Prostate gland (tissue), 2 donors: ENCODE data around the gene C4A. TPM values are rescaled to one million over a fixed set of nuclear protein-coding genes. Genes with fewer than 3 reads are reported as not detected.
"Not testable (repeated sequence)": the region's sequence is repeated elsewhere in the genome, so short reads cannot be mapped to it uniquely, and the experiment has no call there.

ENCODE experiments used
- DNase-seq: peaks from one replicate; pipeline ENCODE4 v3.0.0-alpha.2; 2019; ENCODE audit warnings: low spot score
- H3K27ac ChIP-seq, 2 donors: fragments of 200-600 bp; sonication (generic); 2 replicates each; pipeline ENCODE4 v1.5.1; 2017 to 2019
- H3K27me3 ChIP-seq: fragments of 200-600 bp; sonication (generic); replicated peaks from 2 replicates; pipeline ENCODE4 v1.5.1; 2019; ENCODE audit not compliant: insufficient read depth
- H3K36me3 ChIP-seq, 2 donors: fragments of 200-600 bp; sonication (generic); 1 replicate in 1 of 2; 2 replicates in 1 of 2; pipeline versions ENCODE4 v1.5.1 to v1.8.1; 2017 to 2019
- H3K4me1 ChIP-seq: fragments of 200-600 bp; sonication (generic); replicated peaks from 2 replicates; pipeline ENCODE4 v1.5.1; 2019
- H3K4me3 ChIP-seq, 2 donors: fragments of 200-600 bp; sonication (generic); 2 replicates each; pipeline ENCODE4 v1.5.1; 2017 to 2019
- H3K9me3 ChIP-seq: fragments of 200-600 bp; sonication (generic); 2 replicates; pipeline ENCODE4 v1.5.1; 2017
- CTCF ChIP-seq, 4 experiments: fragments of 200-600 bp in 2 of 4; fragments of 450-650 bp in 2 of 4; sonication (generic) in 2 of 4; IDR thresholded peaks; 1 replicate in 3 of 4; 2 replicates in 1 of 4; pipeline ENCODE4 v1.5.1; 2016 to 2019; ENCODE audit warnings: antibody characterized with exemption in 4 of 4, mild to moderate bottlenecking in 2 of 4, moderate library complexity in 2 of 4
- POLR2A ChIP-seq: fragments of 450-650 bp; IDR thresholded peaks from one replicate; pipeline ENCODE4 v1.6.1; 2016; ENCODE audit warnings: antibody characterized with exemption, mild to moderate bottlenecking
- POLR2AphosphoS5 ChIP-seq: sonication (generic); formaldehyde crosslinking; IDR thresholded peaks from one replicate; pipeline ENCODE4 v1.6.1; 2017; ENCODE audit warnings: antibody characterized with exemption
- WGBS: methylation state at CpG from one replicate; pipeline ENCODE4 v1.1.5; 2018; 5-methylcytosine and 5-hydroxymethylcytosine counted together
- intact Hi-C: fragments of 100-400 bp; cut with DNase I; formaldehyde crosslinking; loops from one replicate; pipeline ENCODE4 v1.14.2; 2022
- total RNA-seq, 2 donors: library from RNA; depleted of rRNA; stranded (reverse); fragments of >200 nt; gene quantifications; one replicate each; pipeline ENCODE4 v1.1.0, GENCODE V29; 2016

The C4A gene
- total RNA-seq: 100 to 1,000 TPM in 1 of 2 donors, 10 to 100 TPM in 1; 32.8 to 196 TPM

GRCh38 chr6:31981744-31982143 lies at the start of gene C4A:
C4A (plus strand) TSS chr6:31982057; CDS start chr6:31982108, 51 bp downstream.
- no CpG with 5 or more reads among the region's 7 CpGs for WGBS
- DNase-seq, H3K36me3 ChIP-seq, H3K4me3 ChIP-seq, H3K27me3 ChIP-seq, H3K4me1 ChIP-seq, H3K9me3 ChIP-seq, H3K27ac ChIP-seq, intact Hi-C loops: not testable (repeated sequence)

GRCh38 chr6:31932137-31932536 lies 49.7 kb upstream of the C4A start:
- intact Hi-C loops, H3K4me1 ChIP-seq, H3K9me3 ChIP-seq, H3K27ac ChIP-seq, H3K36me3 ChIP-seq, H3K27me3 ChIP-seq, DNase-seq, H3K4me3 ChIP-seq: not testable (repeated sequence)
- WGBS: 92% methylated on average over 24 of the region's 32 CpGs

GRCh38 chr6:31933537-31933936 lies 48.3 kb upstream of the C4A start:
- H3K4me1 ChIP-seq: no peaks in the 10 kb centered on the region
- no peaks in the 10 kb centered on the region for H3K9me3 ChIP-seq
- intact Hi-C loops: no loop called here
- 85% methylated on average over 19 of the region's 19 CpGs for WGBS
- H3K27me3 ChIP-seq: no peaks in the 10 kb centered on the region
- no peaks in the 10 kb centered on the region for H3K36me3 ChIP-seq
- no peak for TF ChIP-seq CTCF (IDR thresholded peaks at IDR 0.05)
- no peak for TF ChIP-seq POLR2AphosphoS5
- no peak for TF ChIP-seq POLR2A
- DNase-seq: no peak
- no peak overlapping the region for H3K27ac ChIP-seq
- no peak overlapping the region for H3K4me3 ChIP-seq

- Histone ChIP-seq H3K27me3 (no peaks in the 10 kb centered on the region), H3K27ac (no peak overlapping the region), H3K9me3 (no peaks in the 10 kb centered on the region), H3K4me1 (no peaks in the 10 kb centered on the region), H3K4me3 (no peak overlapping the region), H3K36me3 (no peaks in the 10 kb centered on the region)
- TF ChIP-seq POLR2A: no peak
- no peak for TF ChIP-seq CTCF (IDR thresholded peaks at IDR 0.05)
- no peak for TF ChIP-seq POLR2AphosphoS5
- 87% methylated on average over 3 of the region's 3 CpGs for WGBS
- no peak for DNase-seq
- intact Hi-C loops: no loop called here
Measured at GRCh38 chr6:31935021-31935420, 46.8 kb upstream of the C4A start.

GRCh38 chr6:31935823-31936222 lies 46.0 kb upstream of the C4A start:
- Histone ChIP-seq H3K27me3 (no peaks in the 10 kb centered on the region), H3K4me1 (no peaks in the 10 kb centered on the region), H3K27ac (no peak overlapping the region), H3K4me3 (no peak overlapping the region), H3K9me3 (no peaks in the 10 kb centered on the region), H3K36me3 (no peaks in the 10 kb centered on the region)
- intact Hi-C loops: no loop called here
- 73% methylated on average over 9 of the region's 9 CpGs for WGBS
- DNase-seq: no peak
- no peak for TF ChIP-seq CTCF (IDR thresholded peaks at IDR 0.05)
- no peak for TF ChIP-seq POLR2AphosphoS5
- TF ChIP-seq POLR2A: no peak

GRCh38 chr6:31940256-31940664 lies 41.6 kb upstream of the C4A start:
- intact Hi-C loops: no loop called here
- Histone ChIP-seq H3K27ac (no peak overlapping the region), H3K9me3 (no peaks in the 10 kb centered on the region), H3K36me3 (no peaks in the 10 kb centered on the region), H3K4me3 (no peak overlapping the region), H3K27me3 (no peaks in the 10 kb centered on the region), H3K4me1 (peaks cover 5% of the 10 kb centered on the region)
- DNase-seq: no peak
- WGBS: 19% methylated on average over 6 of the region's 6 CpGs
- TF ChIP-seq CTCF (IDR thresholded peaks at IDR 0.05) (no peak), POLR2AphosphoS5 (no peak), POLR2A (no peak)
